Inferior parietal cortex (tissue), 1 donor: ENCODE data around the gene ADAP1.

Source experiments
- DNase-seq: peaks from one replicate; pipeline ENCODE4 v3.0.0-alpha.2; 2016; ENCODE audit errors: extremely low spot score

The ADAP1 gene

GRCh38 chr7:895451-896052, 58.9 kb downstream of the ADAP1 start:
- no peak for DNase-seq

GRCh38 chr7:894927-895450, 59.5 kb downstream of the ADAP1 start:
- no peak for DNase-seq

GRCh38 chr7:894164-894867, 60.2 kb downstream of the ADAP1 start:
- no peak for DNase-seq

GRCh38 chr7:893686-894085, 60.8 kb downstream of the ADAP1 start:
- DNase-seq: no peak

- DNase-seq: no peak
Observed at GRCh38 chr7:892648-893593, 61.6 kb downstream of the ADAP1 start.

- no peak for DNase-seq
Observed at GRCh38 chr7:891805-892204, 62.7 kb downstream of the ADAP1 start.

- no peak for DNase-seq
Observed at GRCh38 chr7:891291-891690, 63.2 kb downstream of the ADAP1 start.

- DNase-seq: no peak
Observed at GRCh38 chr7:890868-891267, 63.6 kb downstream of the ADAP1 start.

GRCh38 chr7:889391-889790, 65.1 kb downstream of the ADAP1 start:
- DNase-seq: no peak

GRCh38 chr7:889025-889390, 65.5 kb downstream of the ADAP1 start:
- DNase-seq: no peak

GRCh38 chr7:888081-889024, 66.1 kb downstream of the ADAP1 start:
- no peak for DNase-seq

- no peak for DNase-seq
Observed at GRCh38 chr7:887488-887820, 67.0 kb downstream of the ADAP1 start.

GRCh38 chr7:886626-887487, 67.6 kb downstream of the ADAP1 start:
- no peak for DNase-seq

- no peak for DNase-seq
Observed at GRCh38 chr7:885893-886625, 68.4 kb downstream of the ADAP1 start.

- no peak for DNase-seq
Observed at GRCh38 chr7:885261-885892, 69.1 kb downstream of the ADAP1 start.

GRCh38 chr7:884191-885003, 70.1 kb downstream of the ADAP1 start:
- no peak for DNase-seq

GRCh38 chr7:883055-884021, 71.1 kb downstream of the ADAP1 start:
- no peak for DNase-seq
